ENCODE measurements around the gene GRIA1. TPM values are rescaled to one million over a fixed set of nuclear protein-coding genes. Genes with fewer than 3 reads are reported as not detected.

Gene GRIA1
- total RNA-seq, 3 donors from 2014 or later = 0.33 to 0.88 TPM; not detected in 1

- DNase-seq (ENCODE audit: low spot score in 2 of 2) = no peak
- no peaks in the 10 kb centered on the region for H3K36me3 ChIP-seq
- H3K4me3 ChIP-seq = no peak overlapping the region
- H3K4me1 ChIP-seq = no peaks in the 10 kb centered on the region
- no peak overlapping the region for H3K27ac ChIP-seq
- no peaks in the 10 kb centered on the region for H3K9me3 ChIP-seq
- intact Hi-C loops (cut with DNase I; ENCODE audit: low total_unique reads) = no loop called here
- H3K27me3 ChIP-seq = no peaks in the 10 kb centered on the region
- no peak for TF ChIP-seq CTCF (IDR thresholded peaks at IDR 0.05)
- no peak for TF ChIP-seq POLR2AphosphoS5 (IDR thresholded peaks at IDR 0.05)
- TF ChIP-seq POLR2A (IDR thresholded peaks at IDR 0.05) = no peak
Measured at GRCh38 chr5:153480401-153480800, 10.1 kb upstream of the GRIA1 start.

GRCh38 chr5:153483482-153483881 is 7.0 kb upstream of the GRIA1 start:
- no peak overlapping the region for H3K27ac ChIP-seq
- no peaks in the 10 kb centered on the region for H3K27me3 ChIP-seq
- H3K36me3 ChIP-seq = no peaks in the 10 kb centered on the region
- no peak overlapping the region for H3K4me3 ChIP-seq
- TF ChIP-seq POLR2AphosphoS5 (IDR thresholded peaks at IDR 0.05) = no peak
- no peak for TF ChIP-seq CTCF (IDR thresholded peaks at IDR 0.05)
- TF ChIP-seq POLR2A (IDR thresholded peaks at IDR 0.05) = no peak
- DNase-seq (ENCODE audit: low spot score in 2 of 2) = no peak
- intact Hi-C loops (cut with DNase I; ENCODE audit: low total_unique reads) = no loop called here
- no peaks in the 10 kb centered on the region for H3K4me1 ChIP-seq
- H3K9me3 ChIP-seq = no peaks in the 10 kb centered on the region

- no peak for TF ChIP-seq POLR2A (IDR thresholded peaks at IDR 0.05)
- no peak for TF ChIP-seq POLR2AphosphoS5 (IDR thresholded peaks at IDR 0.05)
- TF ChIP-seq CTCF (IDR thresholded peaks at IDR 0.05) = no peak
- Histone ChIP-seq H3K4me1 (no peaks in the 10 kb centered on the region), H3K9me3 (no peaks in the 10 kb centered on the region), H3K27ac (no peak overlapping the region), H3K4me3 (no peak overlapping the region), H3K27me3 (peaks cover 0 to 7% of the 10 kb centered on the region in 2 donors), H3K36me3 (no peaks in the 10 kb centered on the region)
- intact Hi-C loops (cut with DNase I; ENCODE audit: low total_unique reads) = no loop called here
- DNase-seq (ENCODE audit: low spot score in 2 of 2) = no peak
Measured at GRCh38 chr5:153485641-153486040, 4.8 kb upstream of the GRIA1 start.

- H3K4me1 ChIP-seq = no peaks in the 10 kb centered on the region
- DNase-seq (ENCODE audit: low spot score in 2 of 2) = no peak
- H3K4me3 ChIP-seq = no peak overlapping the region
- H3K9me3 ChIP-seq = no peaks in the 10 kb centered on the region
- intact Hi-C loops (cut with DNase I; ENCODE audit: low total_unique reads) = no loop called here
- H3K36me3 ChIP-seq = no peaks in the 10 kb centered on the region
- H3K27me3 ChIP-seq = peaks cover 0 to 17% of the 10 kb centered on the region in 2 donors
- H3K27ac ChIP-seq = no peak overlapping the region
- TF ChIP-seq POLR2A (IDR thresholded peaks at IDR 0.05) (no peak), CTCF (IDR thresholded peaks at IDR 0.05) (no peak), POLR2AphosphoS5 (IDR thresholded peaks at IDR 0.05) (no peak)
Measured at GRCh38 chr5:153486771-153487170, 3.7 kb upstream of the GRIA1 start.

- DNase-seq (ENCODE audit: low spot score in 2 of 2) = no peak
- H3K4me1 ChIP-seq = no peaks in the 10 kb centered on the region
- H3K9me3 ChIP-seq = no peaks in the 10 kb centered on the region
- no peak overlapping the region for H3K27ac ChIP-seq
- intact Hi-C loops (cut with DNase I; ENCODE audit: low total_unique reads) = no loop called here
- TF ChIP-seq POLR2A (IDR thresholded peaks at IDR 0.05) = no peak
- no peak for TF ChIP-seq CTCF (IDR thresholded peaks at IDR 0.05)
- no peaks in the 10 kb centered on the region for H3K36me3 ChIP-seq
- H3K27me3 ChIP-seq = peaks cover 0 to 17% of the 10 kb centered on the region in 2 donors
- H3K4me3 ChIP-seq = no peak overlapping the region
Measured at GRCh38 chr5:153489611-153490010, 859 bp upstream of the GRIA1 start.

Measured in breast epithelium (tissue), 4 donors.